Daoy (cell line): ENCODE data around the gene STRIT1. TPM values are rescaled to one million over a fixed set of nuclear protein-coding genes. Genes with fewer than 3 reads are reported as not detected.
"Not testable (repeated sequence)": the region's sequence is repeated elsewhere in the genome, so short reads cannot be mapped to it uniquely, and the experiment has no call there.

Source experiments
- DNase-seq: peaks from one replicate; pipeline ENCODE4 v3.0.0-alpha.2; 2015; ENCODE audit warnings: low read depth
- total RNA-seq: library from RNA; depleted of rRNA; stranded (reverse); fragments of >200 nt; shearing (Covaris generic); gene quantifications from 2 replicates; pipeline ENCODE4 v1.2.3, GENCODE V29; 2014

The STRIT1 gene
- total RNA-seq, 1 experiment from 2014 or later, result not detected

GRCh38 chr3:155313300-155313699 is 19.8 kb upstream of the STRIT1 start:
- DNase-seq, result no peak

DNA sequence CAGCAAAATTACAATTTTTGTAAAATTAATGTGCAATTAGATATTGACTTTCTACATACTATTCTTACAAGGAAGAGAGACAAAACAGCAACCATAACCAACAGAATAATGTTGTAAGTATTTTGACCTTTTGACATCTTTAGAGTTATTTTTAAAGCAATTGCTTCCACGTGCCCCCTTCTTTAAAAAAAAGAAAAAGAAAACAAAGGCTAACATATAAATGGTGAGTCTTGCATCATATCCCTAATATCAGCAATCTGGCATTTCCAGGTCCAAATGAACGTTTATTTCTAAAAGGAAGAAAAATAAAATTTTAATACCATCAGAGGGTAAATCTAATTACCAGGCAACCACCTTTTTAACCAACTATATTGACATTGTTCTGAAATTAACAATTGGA is 19.3 kb upstream of the STRIT1 start:
- no peak for DNase-seq

- no peak for DNase-seq
Observed at GRCh38 chr3:155309581-155309980, 16.1 kb upstream of the STRIT1 start.

DNA sequence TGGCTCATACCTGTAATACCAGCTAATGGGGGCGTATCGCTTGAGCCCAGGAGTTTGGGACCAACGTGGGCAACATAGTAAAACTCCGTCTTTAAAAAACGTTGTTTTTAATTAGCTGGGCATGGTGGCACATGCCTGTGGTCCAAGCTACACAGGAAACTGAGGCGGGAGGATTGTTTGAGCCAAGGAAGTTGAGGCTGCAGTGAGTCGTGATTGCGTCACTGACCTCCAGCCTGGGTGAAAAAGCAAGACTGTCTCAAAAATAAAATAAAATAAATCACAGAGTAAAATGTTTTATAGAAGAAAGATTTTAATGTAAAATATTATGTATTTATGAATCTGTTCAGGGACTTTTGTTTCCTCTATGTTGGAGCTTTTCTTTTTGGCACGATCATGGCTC is 15.3 kb upstream of the STRIT1 start:
- DNase-seq, result no peak

DNA sequence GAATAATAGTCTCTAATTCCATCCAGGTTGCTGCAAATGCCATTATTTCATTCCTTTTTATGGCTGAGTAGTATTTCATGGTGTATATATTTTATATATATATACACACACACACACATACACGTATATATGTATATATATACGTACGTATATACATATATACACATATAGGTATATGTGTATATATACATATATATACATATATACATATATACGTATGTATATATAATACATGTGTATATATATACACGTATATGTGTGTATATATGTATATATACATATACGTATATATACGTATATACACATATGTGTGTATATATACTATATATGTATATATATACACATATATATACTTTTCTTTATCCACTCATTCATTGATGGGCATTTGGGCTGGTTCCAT is 13.7 kb upstream of the STRIT1 start:
- DNase-seq, result no peak

GRCh38 chr3:155304394-155304793 is 10.9 kb upstream of the STRIT1 start:
- no peak for DNase-seq

- DNase-seq, result no peak
Observed at GRCh38 chr3:155303540-155304097, 10.1 kb upstream of the STRIT1 start.

DNA sequence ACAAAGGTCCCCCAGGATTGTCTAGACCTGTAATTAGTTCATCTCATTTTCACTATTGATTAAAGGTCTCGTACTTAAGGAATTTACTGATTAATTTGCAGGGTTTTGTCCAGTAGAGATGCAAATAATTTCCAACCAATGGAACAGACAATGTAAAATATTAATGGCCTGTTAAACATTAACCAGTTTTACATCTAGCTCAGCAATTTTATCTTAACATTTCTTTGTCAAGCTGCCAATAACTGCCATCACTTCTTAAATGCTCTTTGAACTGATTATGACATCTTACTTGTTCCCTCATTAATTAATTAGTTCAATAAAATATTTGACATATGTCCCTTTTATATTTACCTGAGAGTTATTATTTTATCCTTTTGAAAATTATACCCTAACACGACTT is 9.4 kb upstream of the STRIT1 start:
- no peak for DNase-seq

- no peak for DNase-seq
Observed at GRCh38 chr3:155302481-155302880, 9.0 kb upstream of the STRIT1 start.

- no peak for DNase-seq
Observed at GRCh38 chr3:155297100-155297499, 3.6 kb upstream of the STRIT1 start.

- DNase-seq, result no peak
Observed at GRCh38 chr3:155296413-155296812, 2.9 kb upstream of the STRIT1 start.

GRCh38 chr3:155292693-155293092 is 790 bp downstream of the STRIT1 start:
- no peak for DNase-seq

- DNase-seq, result no peak
Observed at GRCh38 chr3:155292133-155292532, 1.4 kb downstream of the STRIT1 start.

GRCh38 chr3:155286736-155287135 is 6.7 kb downstream of the STRIT1 start:
- no peak for DNase-seq

DNA sequence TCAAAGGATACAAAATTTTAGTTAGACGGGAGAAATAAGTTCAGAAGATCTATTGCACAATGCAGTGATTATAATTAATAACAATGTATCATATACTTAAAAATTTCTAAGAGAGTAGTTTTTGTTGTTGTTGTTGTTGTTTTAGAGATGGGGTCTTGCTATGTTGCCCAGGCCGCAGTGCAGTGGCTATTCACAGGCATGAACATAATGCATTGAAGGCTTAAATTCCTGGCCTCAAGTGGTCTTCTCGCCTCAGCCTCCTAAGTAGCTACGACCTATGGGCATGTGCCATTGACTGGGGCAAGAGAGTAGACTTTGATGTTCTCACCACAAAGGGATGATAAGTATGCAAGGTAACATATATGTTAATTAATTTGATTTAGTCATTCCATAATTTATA is 7.5 kb downstream of the STRIT1 start:
- no peak for DNase-seq

- no peak for DNase-seq
Observed at GRCh38 chr3:155283092-155284056, 10.1 kb downstream of the STRIT1 start.

DNA sequence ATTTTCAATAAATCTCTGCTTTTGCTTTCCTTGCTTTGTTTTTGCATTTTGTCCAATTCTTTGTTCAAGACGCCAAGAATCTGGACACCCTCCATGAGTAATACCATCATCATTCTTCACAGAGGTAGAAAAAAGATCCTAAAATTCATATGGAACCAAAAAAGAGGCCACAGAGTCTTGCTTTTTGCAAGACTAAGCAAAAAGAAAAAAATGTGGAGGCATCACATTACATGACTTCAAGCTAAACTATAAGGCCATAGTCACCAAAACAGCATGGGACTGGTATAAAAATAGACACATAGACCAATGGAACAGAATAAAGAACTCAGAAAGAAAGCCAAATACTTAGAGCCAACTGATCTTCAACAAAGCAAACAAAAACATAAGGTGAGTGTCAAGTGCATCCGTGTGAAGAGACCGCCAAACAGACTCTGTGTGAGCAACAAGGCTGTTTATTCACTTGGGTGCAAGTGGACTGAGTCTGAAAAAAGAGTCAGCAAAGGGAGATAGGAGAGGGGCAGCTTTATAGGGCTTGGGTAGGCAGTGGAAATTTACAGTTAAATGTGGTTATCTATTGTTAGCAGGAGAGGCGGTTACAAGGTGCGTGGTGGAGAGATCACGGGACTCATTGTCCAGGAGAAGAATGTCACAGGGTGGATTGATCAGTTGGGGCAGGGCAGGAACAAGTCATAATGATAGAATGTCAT is 10.9 kb downstream of the STRIT1 start:
- DNase-seq, result no peak

DNA sequence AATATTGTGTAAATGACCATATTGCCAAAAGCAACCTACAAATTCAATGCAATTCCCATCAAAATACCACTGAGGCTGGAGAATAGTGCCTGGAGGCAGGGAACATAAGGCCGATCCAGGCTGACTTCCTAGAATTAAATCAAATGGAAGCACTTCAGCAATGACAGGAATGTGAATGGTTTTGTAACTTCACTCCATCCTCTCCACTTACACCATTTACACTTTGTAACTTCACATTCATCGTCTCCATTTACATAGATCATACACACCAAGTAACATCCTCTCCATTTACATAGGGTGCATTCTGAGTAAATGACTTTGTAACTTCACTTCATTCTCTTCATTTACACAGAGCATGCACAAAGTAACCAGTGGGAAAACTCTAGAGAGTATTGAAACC is 11.6 kb downstream of the STRIT1 start:
- no peak for DNase-seq

- not testable (repeated sequence) for DNase-seq
Observed at GRCh38 chr3:155276089-155276488, 17.4 kb downstream of the STRIT1 start.

GRCh38 chr3:155275159-155275754 is 18.2 kb downstream of the STRIT1 start:
- not testable (repeated sequence) for DNase-seq

- not testable (repeated sequence) for DNase-seq
Observed at GRCh38 chr3:155274435-155274834, 19.0 kb downstream of the STRIT1 start.

- DNase-seq, result no peak
Observed at GRCh38 chr3:155271343-155271613, 22.2 kb downstream of the STRIT1 start.
